GM21528 (cell line): ENCODE data around the gene CHST14.

ENCODE experiments used
- ATAC-seq: cut with Tn5 transposase; IDR thresholded peaks from one replicate; pipeline ENCODE4 v1.9.1; 2021; ENCODE audit warnings: mild to moderate bottlenecking, moderate library complexity; ENCODE audit not compliant: unreplicated experiment, low FRiP score

Gene CHST14

DNA sequence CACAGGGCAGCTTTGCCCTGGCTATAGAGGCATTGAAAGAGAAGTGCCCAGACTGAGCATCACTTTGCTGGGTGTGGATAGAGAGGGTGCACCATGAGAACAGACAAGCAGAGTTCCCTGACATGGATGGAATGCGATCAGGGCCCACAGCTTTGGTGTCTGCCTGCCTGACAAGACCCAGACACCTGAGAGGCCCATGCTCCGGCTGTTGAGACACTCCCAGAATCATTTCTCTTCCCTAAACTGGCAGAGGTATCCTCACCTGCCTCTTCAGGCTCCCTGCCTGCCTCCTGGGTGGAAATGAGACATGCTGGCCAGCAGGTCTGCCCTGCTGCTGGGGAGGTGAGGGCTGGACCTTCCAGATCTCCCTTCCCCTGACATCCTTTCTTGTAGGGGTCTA, 10.4 kb upstream of the CHST14 start:
- no peak for ATAC-seq

DNA sequence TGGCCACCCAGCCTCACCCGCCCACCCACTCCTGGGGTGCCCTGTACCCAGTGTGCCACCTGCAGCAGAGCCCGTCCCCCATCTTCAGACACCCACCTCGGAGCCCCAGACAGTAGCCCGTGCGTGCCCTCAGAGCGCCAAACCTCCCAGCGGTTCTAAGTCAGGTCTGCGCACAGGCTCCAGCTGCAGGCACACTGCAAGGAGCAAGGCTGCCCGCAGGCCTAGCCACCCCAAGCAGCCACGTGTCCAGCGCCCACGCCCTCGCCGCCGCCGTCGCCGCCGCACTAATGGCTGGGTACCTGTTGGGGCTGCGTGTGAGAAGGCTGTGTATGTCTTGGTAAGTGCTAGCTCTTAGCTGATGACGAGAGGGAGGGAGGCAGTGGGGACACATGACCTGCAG, 8.8 kb upstream of the CHST14 start:
- no peak for ATAC-seq

DNA sequence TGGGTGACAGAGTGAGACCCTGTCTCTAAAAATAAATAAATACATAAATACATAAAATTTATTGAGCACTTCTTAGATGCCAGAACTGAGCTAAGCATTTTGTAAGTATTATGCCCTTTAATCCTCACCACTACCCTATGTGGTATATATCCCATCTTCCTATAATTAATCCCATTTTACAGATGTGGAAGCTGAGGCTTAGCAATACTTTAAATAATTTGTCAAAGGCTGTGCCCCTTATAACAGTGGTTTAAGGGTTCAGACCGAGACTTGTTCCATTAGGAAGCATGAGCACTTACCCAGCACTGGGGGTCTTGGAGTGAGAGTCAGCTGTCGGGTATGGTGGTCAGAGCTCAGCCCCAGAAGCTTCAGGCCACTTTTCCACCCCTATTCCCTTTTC, 7.5 kb upstream of the CHST14 start:
- no peak for ATAC-seq

DNA sequence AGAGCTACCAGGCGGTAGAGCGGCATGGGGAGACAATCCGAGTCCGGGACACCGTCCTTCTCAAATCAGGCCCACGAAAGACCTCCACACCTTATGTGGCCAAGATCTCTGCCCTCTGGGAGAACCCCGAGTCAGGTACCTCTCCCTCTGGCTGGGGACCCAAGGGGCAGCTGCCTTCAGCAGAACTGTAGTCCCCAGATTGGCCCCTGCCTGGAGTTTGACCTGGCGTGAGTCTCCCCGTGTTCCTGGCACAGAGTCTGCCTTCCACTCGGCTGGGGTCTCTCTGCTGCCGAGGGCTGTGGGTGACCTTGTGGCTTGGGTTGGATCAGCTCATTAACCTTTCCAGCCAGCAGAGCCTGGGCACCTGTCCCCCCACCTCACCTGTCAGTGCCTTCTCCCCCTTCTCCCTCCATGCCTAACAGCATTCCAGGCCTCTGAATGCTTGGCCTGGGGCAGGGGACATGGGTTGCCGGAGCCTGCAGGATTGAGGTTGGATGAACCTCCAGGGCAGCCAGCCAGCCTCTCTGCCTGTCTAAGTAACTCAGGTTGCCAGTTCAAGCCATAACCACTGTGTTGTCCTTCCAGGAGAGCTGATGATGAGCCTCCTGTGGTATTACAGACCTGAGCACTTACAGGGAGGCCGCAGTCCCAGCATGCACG, 6.8 kb upstream of the CHST14 start:
- ATAC-seq = no peak

DNA sequence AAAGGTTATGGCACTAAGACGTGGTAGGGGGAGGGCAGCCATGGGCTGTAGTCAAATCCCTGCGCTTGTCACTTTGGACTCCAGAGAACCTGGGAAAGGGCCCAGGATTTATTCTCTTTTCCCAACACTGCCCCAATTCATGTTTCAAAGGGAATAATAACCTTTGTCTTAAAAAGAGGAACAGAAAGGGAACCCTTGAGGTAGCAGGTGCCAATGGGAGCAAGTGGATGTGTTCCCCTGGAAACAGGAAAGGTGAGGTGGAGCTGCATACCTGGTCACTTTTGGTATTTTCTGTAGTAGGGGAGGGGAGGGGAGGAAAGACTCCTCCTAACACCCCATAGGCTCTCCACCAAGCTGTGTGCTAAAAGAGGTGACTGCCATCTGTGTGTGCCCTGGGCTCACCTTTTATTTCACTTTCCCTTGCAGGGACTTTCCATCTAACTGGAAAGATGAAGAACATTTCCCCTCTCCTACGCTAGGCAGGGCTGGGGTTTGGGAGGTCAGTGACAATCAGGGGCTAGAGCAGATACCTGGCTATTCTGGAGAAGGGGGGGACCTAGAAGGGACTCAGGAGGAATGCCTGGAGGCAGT, 6.1 kb upstream of the CHST14 start:
- ATAC-seq = no peak

DNA sequence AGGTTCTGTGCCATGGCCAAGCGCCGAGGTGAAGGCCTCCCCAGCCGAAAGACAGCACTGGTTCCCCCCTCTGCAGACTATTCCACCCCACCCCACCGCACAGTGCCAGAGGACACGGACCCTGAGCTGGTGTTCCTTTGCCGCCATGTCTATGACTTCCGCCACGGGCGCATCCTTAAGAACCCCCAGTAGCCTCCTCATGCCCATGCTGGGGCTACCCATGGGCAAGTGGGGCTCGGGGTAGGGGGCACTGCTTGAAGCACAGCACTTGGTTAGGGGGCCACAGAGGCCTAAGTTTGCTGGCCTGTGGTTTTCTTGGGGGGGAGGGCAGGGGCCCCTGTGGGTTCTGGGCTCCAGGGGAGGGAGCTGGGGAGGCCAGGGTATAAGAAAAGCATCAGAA, 4.8 kb upstream of the CHST14 start:
- no peak for ATAC-seq

DNA sequence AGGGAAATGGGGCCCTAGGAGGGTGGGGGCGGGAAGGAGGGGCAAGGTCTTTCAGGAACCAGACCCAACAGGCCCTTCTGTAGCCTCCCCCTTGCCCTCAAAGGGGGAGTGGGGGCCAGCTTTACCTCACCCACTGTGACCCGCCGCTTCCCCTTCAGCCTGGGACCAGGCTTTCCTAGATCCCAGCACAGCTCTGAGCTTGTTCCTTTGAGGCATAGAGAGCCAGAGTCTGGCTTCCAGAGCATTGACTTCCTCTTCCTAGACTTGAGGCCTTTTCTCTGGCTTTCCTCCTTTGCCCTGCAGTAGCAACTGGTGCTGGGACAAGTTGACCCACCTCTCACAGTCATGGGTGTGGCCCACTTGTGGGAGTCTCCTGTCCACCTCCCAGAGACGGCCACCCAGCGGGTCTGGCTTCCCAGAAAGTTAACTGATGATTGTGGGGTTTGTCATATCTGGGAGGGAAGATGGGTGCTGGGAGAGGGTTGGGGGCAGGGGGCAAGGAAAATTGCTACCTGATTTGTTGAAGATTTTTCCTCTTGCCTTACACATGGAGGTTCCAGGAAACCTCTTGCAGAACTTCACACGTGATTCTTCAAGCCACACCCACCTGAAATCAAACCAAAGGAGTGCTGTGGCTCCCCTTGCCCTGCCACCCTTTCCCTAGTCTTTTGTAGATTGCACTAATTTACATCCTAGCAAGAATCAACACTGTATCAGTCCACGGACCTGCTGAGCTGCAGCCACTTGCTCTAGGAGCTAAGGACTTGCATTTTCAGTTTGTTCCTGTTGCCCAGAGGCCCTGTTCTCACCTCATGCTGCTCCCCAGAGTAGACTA, 4.1 kb upstream of the CHST14 start:
- ATAC-seq = no peak

DNA sequence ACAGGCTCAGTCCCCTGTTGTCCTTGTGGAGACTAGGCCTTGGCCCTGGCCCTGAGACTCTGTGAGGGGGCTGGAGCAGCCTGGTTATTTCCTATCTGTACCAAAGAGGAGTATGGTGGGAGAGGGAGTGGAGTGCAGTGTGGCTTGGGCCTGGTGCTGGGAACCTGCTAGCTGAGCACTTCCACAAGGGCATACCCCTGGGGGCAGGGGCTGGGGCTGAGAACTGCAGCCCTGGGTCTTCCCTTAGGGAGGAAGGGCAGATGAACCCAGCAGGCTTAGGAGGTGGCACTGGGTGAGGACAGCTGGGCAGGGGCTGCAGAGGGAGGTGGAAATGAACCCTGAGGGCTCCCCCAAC, 3.5 kb upstream of the CHST14 start:
- no peak for ATAC-seq

DNA sequence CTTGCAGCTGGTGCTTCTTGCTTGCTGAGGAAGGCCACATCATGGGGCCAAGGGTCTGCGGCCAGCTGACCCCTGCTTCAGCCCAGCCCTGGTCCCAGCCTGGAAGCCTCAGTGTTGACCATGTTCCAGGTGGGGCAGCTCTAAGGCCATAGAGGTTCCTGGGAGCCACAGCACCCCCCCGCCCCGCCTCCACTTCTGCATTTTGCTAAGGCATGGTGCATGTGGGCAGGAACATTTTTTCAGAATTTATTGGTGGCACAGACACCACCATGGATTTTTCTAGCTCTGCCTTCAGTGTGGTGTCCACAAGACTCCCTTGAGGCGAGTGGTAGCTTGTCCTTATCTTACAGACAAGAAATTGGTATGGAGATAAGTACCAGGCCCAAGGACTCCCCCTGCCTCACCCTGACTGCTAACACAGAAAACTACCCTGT, 1.9 kb upstream of the CHST14 start:
- ATAC-seq = no peak

DNA sequence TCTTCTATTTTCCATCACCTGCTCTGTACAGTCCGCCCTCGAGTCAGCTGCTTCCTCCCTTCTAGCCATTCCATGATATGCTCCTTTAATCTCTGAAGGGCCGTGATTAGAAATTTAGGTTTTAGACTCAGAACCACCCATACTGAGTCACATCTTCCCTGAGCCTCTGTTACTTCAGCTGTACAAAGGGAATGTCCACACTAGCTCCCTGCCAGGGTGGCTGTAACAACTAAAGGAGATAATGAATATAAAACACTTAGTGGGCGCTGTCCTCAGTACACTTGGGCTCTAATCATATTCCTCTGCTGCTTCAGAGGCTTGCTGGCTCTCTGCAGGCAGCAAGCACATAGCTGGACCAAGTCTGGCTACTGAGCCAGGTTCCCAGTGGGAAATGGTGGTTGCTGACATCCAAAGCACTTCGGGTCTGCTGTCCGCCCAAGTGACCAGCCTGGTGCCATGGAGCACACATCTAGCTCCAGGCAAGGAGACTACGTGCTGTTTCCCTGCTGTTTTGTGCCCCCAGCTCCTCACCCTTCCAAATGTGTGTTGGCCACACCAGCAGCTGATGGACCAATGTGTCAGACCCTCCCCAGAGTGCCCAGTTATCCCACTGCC, 901 bp upstream of the CHST14 start:
- no peak for ATAC-seq

DNA sequence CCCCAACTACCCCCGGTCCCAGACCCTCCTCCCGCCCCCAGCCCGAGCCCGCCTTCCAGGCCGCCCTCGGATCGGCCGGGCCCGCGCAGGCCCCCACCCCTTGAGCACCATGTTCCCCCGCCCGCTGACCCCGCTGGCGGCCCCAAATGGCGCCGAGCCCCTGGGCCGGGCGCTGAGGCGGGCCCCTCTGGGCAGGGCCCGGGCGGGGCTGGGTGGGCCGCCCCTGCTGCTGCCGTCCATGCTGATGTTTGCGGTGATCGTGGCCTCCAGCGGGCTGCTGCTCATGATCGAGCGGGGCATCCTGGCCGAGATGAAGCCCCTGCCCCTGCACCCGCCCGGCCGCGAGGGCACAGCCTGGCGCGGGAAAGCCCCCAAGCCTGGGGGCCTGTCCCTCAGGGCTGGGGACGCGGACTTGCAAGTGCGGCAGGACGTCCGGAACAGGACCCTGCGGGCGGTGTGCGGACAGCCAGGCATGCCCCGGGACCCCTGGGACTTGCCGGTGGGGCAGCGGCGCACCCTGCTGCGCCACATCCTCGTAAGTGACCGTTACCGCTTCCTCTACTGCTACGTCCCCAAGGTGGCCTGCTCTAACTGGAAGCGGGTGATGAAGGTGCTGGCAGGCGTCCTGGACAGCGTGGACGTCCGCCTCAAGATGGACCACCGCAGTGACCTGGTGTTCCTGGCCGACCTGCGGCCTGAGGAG, 472 bp downstream of the CHST14 start:
- peak; percentile 39 for ATAC-seq

DNA sequence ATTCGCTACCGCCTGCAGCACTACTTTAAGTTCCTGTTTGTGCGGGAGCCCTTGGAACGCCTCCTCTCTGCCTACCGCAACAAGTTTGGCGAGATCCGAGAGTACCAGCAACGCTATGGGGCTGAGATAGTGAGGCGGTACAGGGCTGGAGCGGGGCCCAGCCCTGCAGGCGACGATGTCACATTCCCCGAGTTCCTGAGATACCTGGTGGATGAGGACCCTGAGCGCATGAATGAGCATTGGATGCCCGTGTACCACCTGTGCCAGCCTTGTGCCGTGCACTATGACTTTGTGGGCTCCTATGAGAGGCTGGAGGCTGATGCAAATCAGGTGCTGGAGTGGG, 995 bp downstream of the CHST14 start:
- ATAC-seq = peak; percentile 21

DNA sequence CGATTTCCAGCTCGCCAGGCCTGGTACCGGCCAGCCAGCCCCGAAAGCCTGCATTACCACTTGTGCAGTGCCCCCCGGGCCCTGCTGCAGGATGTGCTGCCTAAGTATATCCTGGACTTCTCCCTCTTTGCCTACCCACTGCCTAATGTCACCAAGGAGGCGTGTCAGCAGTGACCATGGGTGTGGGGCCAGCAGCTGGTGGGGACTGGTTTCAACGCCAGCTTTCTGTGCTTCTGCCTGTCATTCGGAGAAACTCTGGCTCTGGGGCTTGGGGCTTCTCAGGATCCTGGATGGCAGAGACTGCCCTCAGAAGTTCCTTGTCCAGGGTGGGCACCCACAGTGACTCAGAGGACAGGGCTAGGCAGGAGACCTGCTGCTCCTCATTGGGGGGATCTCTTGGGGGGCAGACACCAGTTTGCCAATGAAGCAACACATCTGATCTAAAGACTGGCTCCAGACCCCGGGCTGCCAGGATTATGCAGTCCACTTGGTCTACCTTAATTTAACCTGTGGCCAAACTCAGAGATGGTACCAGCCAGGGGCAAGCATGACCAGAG, 1.5 kb downstream of the CHST14 start:
- no peak for ATAC-seq

DNA sequence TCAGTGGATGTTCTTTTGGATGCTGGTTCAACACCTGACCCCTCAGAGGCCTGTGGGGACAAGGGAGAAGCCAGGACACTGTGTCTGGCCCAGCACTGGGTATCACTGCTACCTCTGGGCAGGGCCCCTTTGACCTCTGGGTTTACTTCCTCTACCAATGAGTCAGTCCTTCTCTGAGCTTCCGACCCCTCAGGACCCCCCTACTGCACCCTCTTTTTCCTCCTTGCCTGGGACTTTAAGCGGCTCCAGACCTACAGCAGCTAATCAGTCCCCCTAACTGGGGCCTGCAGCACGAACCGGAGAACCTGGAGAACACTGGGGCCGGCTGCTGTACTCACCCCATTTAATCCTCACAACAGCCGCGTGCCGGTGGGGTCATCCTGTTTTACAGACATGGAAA, 3.8 kb downstream of the CHST14 start:
- no peak for ATAC-seq

DNA sequence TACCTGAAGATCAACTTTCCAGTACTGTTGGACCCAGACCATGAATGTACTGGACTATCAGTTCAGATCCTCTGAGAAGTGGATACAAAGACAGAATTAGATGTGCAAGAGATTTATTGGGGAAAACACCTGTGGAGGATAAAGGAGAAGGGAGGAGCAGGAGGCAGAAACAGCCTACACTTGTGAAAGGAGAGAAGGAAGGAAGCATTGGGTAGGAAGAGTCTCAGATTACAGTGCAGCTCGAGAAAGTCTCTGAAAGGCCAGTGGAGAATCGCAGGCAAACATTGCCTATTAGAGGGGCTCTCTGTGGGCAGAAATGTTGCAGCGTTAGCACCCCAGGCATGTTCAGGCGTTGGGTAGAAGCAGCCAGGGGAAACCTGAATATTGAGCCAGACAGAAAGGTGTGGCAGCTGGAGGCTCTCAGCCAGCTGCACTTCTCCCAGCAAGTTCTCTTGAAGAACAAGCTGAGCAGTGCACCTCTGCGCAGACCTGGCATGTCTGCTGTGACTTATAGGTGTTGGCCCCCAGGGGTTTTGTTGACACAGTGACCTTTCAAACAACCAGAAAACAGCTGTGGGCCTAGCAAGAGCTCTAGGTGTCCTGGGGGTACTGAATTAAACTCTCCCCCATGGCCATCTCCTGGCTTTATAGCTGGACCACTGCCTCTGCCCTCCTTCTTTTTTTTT, 7.0 kb downstream of the CHST14 start:
- no peak for ATAC-seq

DNA sequence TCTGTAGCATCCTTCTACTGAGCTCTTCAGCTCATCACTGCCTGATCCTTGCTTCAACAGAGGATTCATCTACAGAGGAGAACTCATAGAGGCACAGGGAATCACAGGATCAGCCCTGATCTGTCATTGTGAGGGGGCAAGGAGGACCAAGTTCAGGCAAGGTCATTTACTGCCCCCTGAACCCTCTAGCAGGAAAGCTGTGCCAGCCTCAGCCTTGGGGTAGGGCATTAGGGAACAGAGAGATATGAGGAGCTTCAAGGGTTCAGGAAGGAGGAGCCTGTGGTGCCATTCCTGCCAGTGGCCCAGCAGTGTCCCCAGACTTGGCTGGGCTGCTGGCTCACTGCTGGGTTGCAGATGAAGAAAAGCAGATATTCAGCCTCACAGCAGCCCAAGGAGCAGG, 8.2 kb downstream of the CHST14 start:
- no peak for ATAC-seq

DNA sequence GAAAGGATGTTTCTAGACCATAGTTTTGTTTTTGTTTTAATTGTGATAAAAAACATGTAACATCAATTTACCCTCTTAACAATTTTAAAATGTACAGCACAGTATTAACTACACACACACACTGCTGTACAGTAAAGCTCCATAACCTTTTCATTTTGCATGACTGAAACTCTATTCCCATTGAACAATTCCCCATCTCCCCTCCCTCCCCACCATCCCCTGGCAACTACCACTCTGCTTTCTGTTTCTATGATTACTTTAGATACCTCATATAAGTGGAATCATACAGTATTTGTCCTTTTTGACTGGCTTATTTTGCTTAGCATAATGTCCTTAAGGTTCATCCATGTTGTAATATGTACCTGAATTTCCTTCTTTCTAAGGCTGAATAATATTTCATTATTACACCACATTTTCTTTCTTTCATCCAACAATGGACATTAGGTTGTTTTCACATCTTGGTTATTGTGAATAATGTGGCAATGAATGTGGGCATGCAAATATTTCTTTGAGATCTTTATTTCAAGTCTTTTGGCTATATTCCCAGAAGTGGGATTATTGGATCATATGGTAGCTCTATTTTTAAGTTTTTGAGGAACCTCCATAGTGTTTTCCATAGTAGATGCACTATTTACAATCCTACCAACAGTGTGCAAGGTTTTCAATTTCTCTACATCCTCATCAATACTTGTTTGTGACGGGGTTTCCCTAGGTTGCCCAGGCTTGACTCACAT, 10.7 kb downstream of the CHST14 start:
- ATAC-seq = no peak

DNA sequence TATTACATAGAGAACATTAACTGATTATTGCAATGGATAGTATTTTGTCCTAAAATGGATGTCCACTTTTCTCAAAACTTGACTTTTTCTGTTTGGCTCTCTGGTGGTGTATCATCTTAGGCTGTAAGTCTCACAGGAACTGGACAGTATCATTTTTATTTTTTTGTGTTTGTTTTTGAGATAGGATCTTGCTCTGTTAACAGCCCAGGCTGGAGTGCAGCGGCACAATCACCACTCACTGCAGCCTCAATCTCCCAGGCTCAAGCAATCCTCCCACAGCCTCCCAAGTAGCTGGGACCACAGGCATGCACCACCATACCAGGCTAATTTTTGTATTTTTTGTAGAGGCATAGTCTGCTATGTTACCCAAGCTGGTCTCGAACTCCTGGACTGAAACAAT, 13.1 kb downstream of the CHST14 start:
- ATAC-seq = no peak

DNA sequence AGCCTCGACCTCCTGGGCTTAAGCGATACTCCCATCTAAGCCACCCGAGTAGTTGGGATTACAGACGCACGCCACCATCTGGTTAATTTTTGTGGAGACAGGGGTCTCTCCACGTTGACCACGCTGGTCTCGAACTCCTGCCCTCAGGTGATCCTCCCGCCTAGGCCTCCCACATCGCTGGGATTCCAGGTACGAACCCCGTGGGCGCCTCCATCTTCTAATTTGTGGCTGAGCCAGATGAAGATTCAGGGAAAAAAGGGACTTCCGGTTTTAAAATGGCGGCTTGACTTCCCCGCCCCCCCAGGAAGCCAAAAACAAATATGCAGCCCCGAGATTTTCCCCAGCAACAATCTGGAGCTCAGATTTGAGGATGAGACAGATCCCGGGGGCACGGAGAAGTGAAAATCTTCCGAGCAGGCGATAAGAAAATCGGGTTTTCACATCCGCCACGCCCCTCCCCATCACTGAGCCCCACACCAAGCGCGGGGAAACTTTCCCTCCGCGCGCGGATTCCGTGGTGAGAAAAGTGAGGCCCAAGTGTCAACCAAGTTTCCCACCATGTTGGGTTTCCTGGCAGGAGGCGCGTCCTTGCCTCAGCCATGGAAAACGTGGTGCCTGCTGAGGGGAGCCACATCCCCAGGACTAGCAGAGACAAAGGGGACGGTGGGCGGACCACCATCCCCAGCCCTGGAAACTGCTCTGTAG, 15.4 kb downstream of the CHST14 start:
- ATAC-seq = no peak
